Activated gamma-delta T cell treated with Interleukin-2 at 50 U/mL for 16 hours (primary cell): ENCODE measurements around the gene SMAD3.

Experiments used
- DNase-seq: peaks from one replicate; pipeline ENCODE4 v3.0.0-alpha.2; 2020

SMAD3 gene

DNA sequence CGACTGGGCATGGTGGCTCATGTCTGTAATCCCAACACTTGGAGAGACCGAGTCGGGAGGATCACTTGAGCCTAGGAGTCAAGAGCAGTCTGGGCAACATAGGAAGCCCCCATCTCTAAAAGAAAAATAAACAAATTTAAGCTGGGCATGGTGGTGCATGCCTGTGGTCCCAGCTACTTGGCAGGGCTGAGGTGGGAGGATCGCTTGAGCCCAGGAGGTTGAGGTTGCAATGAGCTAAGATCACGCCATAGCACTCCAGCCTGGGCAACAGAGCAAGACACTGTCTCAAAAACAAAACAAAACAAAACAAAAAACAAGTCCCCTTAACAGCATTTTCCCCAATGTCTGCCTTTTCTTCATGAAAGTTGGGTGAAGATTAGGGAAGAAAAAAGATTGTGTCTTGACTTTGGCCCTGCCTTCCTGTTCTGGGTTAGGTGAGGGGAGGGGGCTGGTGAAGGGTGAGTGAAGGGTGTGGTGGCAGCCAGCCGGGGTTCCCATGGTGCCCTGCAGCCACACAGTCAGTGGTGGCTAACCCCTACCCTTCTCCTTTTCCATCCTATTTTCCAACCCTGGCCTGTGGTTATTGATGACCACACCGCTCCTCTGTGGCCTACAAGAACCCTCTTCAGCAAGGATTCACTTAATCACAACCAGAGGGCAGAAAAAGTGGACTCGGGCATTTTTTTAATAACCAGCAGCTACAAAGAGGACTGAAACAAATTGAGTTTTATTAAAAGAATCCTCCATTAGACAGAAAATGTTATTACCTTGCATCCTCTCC is 28.4 kb upstream of the SMAD3 start:
- DNase-seq: no peak

DNA sequence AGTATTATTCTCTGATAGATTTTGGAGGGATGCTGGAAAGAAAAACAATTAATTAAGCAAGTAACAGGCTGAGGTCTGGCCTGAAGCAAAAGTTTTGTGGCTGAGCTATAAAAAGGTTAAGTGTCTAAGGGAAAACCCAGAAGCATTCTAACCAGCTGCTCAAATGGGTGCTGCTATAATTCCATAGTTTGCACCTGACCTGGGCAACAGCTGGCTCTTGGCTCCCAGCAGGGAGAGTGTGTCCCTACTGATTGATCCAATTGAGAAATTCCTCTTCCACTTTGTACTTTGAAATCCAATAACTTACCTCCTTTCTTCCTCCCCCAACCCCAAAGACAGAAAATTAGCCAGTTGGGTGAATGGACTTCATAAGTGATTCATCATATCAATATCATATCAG is 27.7 kb upstream of the SMAD3 start:
- no peak for DNase-seq

DNA sequence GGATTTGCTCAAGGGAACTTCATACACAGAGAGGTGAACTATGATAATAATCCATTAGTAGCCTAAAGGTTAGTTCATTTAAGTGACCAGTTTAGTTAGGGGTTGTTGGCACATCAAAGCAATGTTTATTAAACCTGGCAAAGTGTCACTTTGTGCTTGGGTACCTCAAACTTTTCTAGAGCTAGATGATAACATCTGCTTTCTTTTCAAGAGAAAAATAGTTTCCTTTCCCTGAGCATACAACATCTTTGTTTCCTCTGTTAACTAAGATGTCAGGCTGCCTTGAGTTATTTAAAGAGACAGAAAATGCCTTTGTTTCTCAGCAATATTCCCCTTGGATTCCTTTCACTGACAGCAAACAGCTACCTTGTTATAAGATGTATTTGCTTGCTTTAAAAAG is 26.7 kb upstream of the SMAD3 start:
- no peak for DNase-seq

GRCh38 chr15:67039384-67040075 is 25.9 kb upstream of the SMAD3 start:
- no peak for DNase-seq

DNA sequence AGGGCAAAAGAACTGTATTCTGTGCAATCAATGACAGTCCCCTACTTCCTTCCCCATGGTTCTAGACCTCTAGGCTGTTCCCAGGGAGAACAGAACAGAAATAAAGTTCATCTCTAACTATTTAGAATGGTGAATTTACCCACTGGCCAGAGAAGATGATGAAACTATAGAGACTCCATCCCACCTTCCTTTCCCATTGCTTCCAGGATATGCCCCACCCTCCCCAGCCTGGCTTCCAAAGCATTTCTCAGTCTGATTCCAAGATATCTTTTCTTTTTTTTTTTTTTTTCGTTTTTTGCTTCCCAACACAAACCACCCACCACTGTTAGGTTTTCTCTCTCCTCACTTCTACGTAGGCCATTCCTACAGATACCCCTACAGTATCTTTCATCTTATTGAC is 25.1 kb upstream of the SMAD3 start:
- DNase-seq: no peak

DNA sequence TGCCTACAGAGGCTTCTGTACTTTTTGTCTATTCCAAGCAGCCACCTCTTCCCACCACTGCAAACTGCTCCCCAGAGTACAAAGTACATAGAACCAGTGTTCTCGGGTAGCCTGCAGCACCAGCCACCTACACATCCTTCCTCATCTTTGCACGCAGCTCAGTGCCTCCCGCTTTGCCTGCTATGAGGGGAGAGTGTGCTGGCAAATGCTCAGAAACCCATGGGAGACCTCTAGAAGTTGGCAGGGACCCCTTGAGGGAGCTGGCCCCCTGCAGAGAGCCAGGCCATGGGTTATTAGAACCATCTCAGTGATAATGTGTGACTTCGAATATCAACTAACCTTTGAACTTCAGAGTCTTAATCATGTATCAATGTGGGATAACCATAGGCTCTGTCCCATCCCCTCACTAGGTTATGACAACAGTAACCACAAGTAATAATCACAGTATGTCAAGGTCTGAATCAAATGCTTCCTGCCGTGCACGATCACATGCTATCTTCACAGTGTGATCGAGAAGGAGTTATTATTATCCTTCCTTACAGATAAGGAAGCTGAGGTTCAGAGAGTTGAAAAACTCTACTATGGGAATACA is 22.8 kb upstream of the SMAD3 start:
- DNase-seq: no peak

GRCh38 chr15:67043939-67044771 is 21.2 kb upstream of the SMAD3 start:
- DNase-seq: no peak

DNA sequence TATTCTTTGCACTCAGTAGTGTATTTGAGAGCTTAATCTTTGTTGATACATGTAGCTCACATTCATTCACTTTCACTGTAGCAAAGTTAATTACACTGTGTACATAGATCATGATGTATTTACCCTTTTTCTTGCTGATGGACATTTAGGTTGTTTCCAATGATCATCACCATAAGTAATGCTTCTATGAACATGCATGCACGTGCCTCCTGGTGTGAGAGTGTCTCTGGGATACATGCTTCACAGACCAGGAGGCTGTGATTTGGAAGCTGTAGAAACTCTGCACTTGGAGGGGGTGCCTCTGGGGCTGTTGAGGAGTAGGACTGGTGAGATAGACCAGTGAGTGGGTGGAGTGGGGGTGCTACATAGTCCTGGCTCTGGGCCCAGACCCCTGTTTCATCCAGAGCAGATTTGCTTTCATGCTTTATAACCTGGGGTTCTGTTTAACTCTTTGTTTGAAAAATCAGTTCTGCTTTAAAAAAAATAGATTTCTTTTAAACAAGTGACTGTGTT is 18.2 kb upstream of the SMAD3 start:
- DNase-seq: no peak

DNA sequence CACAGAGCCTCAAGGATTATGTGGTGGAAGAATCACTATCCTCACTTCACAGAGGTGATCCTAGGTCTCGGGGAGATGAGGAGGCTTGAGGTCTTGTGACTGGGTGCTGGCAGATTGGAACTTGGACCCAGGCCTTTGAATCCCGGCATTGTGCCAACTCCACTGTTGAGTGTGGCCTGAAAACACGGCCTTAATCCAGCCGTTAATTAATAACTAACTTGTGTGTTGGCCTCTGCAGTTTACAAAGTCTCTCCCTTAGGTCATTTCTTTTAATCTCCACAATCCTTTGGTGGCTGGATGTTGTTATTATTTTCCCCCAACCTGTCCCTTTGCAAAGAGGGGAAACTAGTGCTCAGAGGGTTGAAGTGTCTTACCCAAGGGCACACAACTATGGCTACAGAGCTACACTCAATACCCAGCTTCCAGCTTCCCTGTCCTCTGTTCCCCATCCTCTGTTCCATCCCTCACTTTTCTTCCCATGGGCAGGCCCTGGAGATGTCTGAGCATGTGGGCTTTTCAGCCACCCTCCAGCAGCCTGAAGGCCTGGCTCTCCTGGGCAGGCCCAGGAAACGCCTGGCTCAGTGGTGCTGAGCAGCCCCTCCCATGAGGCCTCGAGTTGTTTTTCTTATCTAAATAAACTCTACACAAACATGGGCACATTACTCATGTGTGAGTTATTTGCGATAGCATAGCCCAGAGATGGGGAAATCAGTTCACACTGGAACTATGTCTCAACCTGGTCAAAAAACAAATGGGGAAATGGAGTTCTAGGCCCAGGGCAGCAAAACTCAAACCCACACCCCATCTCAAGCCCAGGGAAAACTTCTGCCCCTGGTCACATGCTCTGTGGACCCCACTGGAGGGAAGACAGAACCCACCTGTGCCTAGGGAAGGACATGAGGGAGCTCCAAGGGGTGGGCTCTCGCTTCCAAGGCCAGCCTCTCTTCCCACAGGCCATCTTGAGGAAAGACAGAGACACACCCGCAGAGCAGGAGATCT is 16.8 kb upstream of the SMAD3 start:
- DNase-seq: no peak

- DNase-seq: no peak
Measured at GRCh38 chr15:67049351-67050044, 15.9 kb upstream of the SMAD3 start.

DNA sequence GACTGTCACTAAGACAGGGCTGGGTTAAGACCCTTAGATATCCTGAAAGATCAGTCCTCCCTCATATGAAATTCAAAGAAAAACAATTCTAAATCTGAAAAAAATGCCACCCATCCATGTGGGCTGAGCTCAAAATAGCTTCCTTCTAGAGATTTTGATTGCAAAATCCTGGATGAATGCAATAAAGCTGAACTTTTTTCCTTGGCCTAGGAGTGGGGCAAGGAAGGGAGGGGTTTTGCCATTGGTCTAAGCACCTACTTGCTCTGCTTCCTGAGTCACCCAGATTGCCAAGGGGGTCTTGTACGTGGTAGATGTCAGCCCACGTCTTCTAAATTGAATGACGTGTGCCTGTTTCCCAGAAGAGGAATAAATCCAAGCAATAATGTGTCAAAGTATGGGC is 15.3 kb upstream of the SMAD3 start:
- DNase-seq: no peak

GRCh38 chr15:67050522-67051087 is 14.8 kb upstream of the SMAD3 start:
- DNase-seq: no peak

DNA sequence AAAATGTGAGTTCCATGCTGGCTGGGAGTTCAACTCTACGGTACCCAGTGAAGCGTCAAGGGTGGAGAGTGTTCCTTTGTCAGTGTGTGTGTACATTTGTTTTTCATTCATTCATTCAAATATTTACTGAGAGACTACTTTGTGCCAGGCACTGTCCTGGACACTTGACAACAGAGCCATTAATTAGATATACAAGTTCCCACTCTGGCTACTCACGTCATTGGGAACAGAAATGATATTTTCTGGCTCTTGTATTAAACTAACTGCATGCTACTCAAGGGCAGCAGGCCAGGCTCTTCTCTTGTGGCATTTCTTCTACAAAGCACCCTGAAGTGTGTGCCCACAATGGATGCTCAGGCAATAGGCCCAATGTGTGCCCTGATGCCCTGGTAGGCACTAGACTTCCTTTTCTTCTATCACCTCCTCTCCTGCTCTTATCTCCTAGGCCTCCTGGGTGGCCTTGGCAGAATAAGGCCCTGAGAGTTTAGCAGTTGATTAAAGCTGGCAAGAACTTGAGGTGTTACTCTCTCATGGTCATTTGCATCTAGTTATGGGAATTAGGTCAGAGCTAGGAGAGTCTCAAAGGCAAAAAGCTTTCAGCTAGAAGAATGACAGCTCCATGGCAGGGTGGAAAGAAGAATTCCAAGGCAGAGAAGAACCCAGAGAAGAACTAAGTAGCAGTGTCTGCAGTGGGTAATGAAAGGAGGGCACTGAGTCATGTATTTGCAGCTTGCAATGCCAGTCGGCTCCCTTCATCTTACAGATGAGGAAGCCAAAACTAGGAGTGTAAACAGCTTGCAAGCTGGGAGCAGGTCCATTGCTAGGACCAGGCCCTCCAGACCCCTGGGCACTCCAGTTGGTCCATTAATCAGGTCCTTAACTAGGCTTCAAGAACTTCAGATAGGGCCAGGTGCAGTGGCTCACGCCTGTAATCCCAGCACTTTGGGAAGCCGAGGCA is 14.0 kb upstream of the SMAD3 start:
- no peak for DNase-seq

DNA sequence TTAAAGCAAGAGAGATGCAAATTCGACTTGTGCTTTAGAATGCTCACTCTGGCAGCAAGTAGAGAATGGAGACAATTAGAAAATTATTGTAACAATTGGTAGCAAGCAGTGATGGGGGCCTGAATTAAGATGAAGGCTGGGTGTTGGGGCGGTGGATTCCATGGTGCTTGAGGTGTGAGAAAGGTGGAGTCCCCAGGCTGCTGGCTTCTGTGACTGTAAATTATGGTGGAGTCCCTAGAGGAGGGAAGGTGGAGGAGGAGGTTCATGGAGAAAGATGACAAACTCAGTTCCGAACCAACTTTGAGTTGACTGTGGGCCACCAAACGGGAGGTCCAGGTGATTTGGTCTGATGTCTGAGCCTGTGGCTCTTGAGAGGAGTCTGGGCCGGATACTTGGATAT is 10.7 kb upstream of the SMAD3 start:
- DNase-seq: no peak

GRCh38 chr15:67059127-67059553 is 6.3 kb upstream of the SMAD3 start:
- no peak for DNase-seq

- DNase-seq: no peak
Measured at GRCh38 chr15:67061811-67062368, 3.5 kb upstream of the SMAD3 start.

- no peak for DNase-seq
Measured at GRCh38 chr15:67062369-67062985, 2.9 kb upstream of the SMAD3 start.
